ENCODE results near the gene LSS. TPM values are rescaled to one million over a fixed set of nuclear protein-coding genes. Genes with fewer than 3 reads are reported as not detected.

Gene LSS
- total RNA-seq, 1 donor from 2014 or later, result 99.0 TPM

- CTCF ChIA-PET, result no interaction called here
- DNase-seq, result no peak
- ATAC-seq (ENCODE audit: low read depth), result no peak
- POLR2A ChIA-PET, result no interaction called here
- H3K27ac Mint-ChIP-seq, result no peak overlapping the region
- no peaks in the 10 kb centered on the region for H3K9me3 Mint-ChIP-seq
- intact Hi-C loops (cut with micrococcal nuclease), result no loop called here
- H3K4me1 Mint-ChIP-seq, result peaks cover under 1% of the 10 kb centered on the region
- H3K27me3 Mint-ChIP-seq, result no peaks in the 10 kb centered on the region
- no peak overlapping the region for H3K4me3 Mint-ChIP-seq
- TF ChIP-seq, protein P1, sequence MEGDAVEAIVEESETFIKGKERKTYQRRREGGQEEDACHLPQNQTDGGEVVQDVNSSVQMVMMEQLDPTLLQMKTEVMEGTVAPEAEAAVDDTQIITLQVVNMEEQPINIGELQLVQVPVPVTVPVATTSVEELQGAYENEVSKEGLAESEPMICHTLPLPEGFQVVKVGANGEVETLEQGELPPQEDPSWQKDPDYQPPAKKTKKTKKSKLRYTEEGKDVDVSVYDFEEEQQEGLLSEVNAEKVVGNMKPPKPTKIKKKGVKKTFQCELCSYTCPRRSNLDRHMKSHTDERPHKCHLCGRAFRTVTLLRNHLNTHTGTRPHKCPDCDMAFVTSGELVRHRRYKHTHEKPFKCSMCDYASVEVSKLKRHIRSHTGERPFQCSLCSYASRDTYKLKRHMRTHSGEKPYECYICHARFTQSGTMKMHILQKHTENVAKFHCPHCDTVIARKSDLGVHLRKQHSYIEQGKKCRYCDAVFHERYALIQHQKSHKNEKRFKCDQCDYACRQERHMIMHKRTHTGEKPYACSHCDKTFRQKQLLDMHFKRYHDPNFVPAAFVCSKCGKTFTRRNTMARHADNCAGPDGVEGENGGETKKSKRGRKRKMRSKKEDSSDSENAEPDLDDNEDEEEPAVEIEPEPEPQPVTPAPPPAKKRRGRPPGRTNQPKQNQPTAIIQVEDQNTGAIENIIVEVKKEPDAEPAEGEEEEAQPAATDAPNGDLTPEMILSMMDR (IDR thresholded peaks at IDR 0.05), result no peak
- H3K36me3 Mint-ChIP-seq (ENCODE audit: low read depth), result peaks cover 38% of the 10 kb centered on the region
Observed at GRCh38 chr21:46190491-46191131, 38.0 kb downstream of the LSS start.

DNA sequence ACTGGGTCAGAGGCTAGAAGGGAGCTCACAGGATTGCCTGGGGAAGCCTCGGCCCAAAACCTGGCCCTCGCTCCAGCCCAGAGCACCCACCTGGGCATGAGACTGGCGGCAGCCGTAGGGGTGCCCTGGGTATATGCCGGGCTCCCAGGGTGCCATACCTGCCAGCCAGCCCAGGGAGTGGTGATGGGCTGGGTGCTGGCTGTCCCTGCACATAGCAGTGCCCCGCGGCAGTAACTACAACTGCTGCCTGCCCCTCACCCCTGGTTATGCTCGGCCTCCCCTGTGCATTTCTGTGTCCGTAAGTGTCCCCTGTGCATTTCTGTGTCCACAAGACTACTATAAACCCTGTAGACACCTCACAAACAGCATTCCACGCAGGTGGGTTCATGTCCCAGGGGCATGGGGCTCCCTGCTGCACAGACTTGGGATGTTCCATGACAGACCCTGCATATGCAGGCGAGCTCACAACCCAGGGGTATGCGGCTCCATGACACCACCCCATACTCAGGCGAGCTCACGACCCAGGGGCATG lies 38.5 kb downstream of the LSS start:
- DNase-seq, result no peak
- no peak for ATAC-seq (ENCODE audit: low read depth)
- Mint-ChIP-seq H3K27me3 (no peaks in the 10 kb centered on the region), H3K9me3 (no peaks in the 10 kb centered on the region), H3K27ac (no peak overlapping the region), H3K4me1 (peaks cover 3% of the 10 kb centered on the region), H3K4me3 (no peak overlapping the region), H3K36me3 (ENCODE audit: low read depth) (peaks cover 32% of the 10 kb centered on the region)
- CTCF ChIA-PET, result no interaction called here
- TF ChIP-seq, protein P1 (IDR thresholded peaks at IDR 0.05), result no peak
- POLR2A ChIA-PET, result interaction anchor here (0.5 kb wide), 1 partner anchor 639 kb away, joined by 10 read pairs; no protein-coding TSS in a partner anchor
- intact Hi-C loops (cut with micrococcal nuclease), result loop anchor here (5.0 kb wide), 1 partner anchor 48 kb away; no protein-coding TSS in a partner anchor

DNA sequence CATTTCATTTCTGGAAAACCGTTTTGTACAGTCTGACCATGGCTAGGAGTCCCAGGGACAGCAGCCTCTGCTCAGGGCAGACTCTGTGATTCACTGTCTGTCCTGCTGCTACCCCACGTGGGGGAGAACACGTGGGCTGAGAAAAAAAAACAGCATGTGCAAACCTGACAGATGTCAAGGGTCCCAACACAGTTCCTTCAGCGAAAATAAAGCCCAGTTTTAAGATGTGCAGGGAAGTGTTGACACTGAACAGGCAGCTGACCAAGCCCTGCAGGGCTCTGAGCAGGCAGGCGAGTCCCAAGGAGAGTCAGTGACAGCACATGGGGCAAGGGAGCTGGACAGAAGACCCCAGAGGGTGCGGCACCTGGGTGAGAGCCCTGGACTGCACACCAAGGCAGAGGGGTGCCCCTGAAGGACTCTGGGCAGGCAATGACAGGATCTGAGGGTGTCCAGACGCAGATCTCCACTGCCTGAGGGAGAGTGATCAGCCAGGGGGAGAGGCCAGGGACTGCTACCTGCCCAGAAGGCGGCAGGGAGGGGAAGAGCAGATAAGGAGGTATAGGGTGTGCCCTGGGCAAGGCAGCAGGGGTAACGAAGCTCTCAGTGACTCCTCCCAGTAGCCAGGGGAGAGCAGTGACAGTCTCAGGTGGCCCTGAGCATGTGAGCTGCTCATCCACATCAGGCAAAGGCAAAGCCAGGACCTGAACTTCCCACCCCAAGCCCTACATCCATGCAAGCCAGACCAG lies 39.2 kb downstream of the LSS start:
- Mint-ChIP-seq H3K27me3 (no peaks in the 10 kb centered on the region), H3K27ac (no peak overlapping the region)

DNA sequence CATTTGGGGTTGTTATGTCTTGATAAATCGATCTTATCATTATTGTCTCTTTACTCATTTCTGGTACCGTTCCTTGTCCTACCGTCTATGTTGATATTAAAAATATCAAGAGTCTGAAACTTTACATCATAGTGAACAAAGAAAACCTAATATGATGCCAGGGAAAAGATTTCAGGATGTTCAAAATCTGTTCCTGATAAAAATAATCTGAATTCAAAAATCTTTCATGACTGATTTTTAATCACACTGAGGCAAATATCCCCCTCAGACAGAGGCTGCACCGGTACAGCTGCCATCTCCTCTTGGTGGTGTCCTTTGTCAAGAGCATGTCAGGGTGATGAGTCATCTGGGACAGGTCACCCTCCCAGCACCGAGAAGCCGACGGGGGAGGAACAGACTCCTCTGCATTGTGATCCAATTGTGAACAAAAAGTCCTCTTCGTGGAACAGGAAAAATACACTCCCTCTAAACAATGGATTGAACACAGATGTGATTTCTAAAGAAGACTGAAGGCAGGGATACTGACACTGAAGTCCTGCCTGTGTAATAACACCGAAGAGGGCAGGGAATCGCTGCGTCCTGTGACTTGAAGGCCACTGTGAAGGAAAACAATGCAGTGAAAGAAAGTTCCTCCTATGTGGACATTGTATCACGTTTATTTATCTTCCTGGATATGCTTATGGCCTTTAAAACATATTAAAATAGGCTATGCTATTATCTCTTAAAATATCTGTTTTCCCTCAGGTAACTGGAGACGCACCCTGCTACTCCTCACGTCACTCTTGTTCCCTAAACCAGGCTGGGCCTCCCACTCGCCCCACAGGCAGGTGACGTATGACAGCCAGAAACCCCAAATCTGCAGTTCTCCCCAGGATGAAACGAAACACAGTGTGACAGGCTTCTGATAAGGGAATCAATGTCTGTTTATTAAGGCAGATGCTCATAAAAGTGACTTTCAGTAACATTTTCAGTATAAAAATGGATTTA lies 40.1 kb downstream of the LSS start:
- no peaks in the 10 kb centered on the region for H3K27me3 Mint-ChIP-seq
- peaks cover 3% of the 10 kb centered on the region for H3K4me1 Mint-ChIP-seq
- no peak overlapping the region for H3K4me3 Mint-ChIP-seq
- intact Hi-C loops (cut with micrococcal nuclease), result loop anchor here (5.0 kb wide), 1 partner anchor 46 kb away; no protein-coding TSS in a partner anchor
- no peak overlapping the region for H3K27ac Mint-ChIP-seq
- DNase-seq, result no peak
- H3K36me3 Mint-ChIP-seq (ENCODE audit: low read depth), result peaks cover 19% of the 10 kb centered on the region
- CTCF ChIA-PET, result no interaction called here
- no peak for ATAC-seq (ENCODE audit: low read depth)
- H3K9me3 Mint-ChIP-seq, result no peaks in the 10 kb centered on the region
- TF ChIP-seq, protein P1 (IDR thresholded peaks at IDR 0.05), result no peak
- POLR2A ChIA-PET, result no interaction called here

More for the DNA sequence above, 39.2 kb downstream of the LSS start:
- Mint-ChIP-seq H3K36me3 (ENCODE audit: low read depth) (peaks cover 26% of the 10 kb centered on the region), H3K9me3 (no peaks in the 10 kb centered on the region), H3K4me1 (peaks cover 3% of the 10 kb centered on the region), H3K4me3 (no peak overlapping the region)
- DNase-seq, result no peak
- POLR2A ChIA-PET, result interaction anchor here (0.5 kb wide), 1 partner anchor 638 kb away, joined by 10 read pairs; no protein-coding TSS in a partner anchor
- TF ChIP-seq, protein P1 (IDR thresholded peaks at IDR 0.05), result no peak
- intact Hi-C loops (cut with micrococcal nuclease), result loop anchor here (5.0 kb wide), 1 partner anchor 47 kb away; no protein-coding TSS in a partner anchor
- no peak for ATAC-seq (ENCODE audit: low read depth)
- CTCF ChIA-PET, result no interaction called here
